Neuron (in vitro differentiated cells): ENCODE data around the gene WDR75.
"Not testable (repeated sequence)": the region's sequence is repeated elsewhere in the genome, so short reads cannot be mapped to it uniquely, and the experiment has no call there.

Experiments used
- H2AFZ ChIP-seq: one replicate; pipeline ENCODE4 v1.6.1; 2013; ENCODE audit warnings: low read depth, mild to moderate bottlenecking, inconsistent platforms, low read length, moderate library complexity
- H3K27me3 ChIP-seq: one replicate; pipeline ENCODE4 v1.6.1; 2013; ENCODE audit warnings: low read length; ENCODE audit not compliant: insufficient read depth
- H3K36me3 ChIP-seq: one replicate; pipeline ENCODE4 v1.6.1; 2013; ENCODE audit warnings: low read length; ENCODE audit not compliant: insufficient read depth
- H3K4me1 ChIP-seq: one replicate; pipeline ENCODE4 v1.6.1; 2013; ENCODE audit warnings: low read length; ENCODE audit not compliant: insufficient read depth
- H3K4me3 ChIP-seq: 2 replicates; pipeline ENCODE4 v1.5.1; 2013; ENCODE audit warnings: mild to moderate bottlenecking, low read length, moderate library complexity
- H3K9me3 ChIP-seq: one replicate; pipeline ENCODE4 v1.6.1; 2013; ENCODE audit warnings: low read length

The WDR75 gene

GRCh38 chr2:189454009-189454408, 12.7 kb downstream of the WDR75 start:
- H3K27me3 ChIP-seq: no peaks in the 10 kb centered on the region
- H3K4me1 ChIP-seq: no peaks in the 10 kb centered on the region
- peaks cover 84% of the 10 kb centered on the region for H3K36me3 ChIP-seq
- no peaks in the 10 kb centered on the region for H3K9me3 ChIP-seq
- no peak overlapping the region for H3K4me3 ChIP-seq
- H2AFZ ChIP-seq: no peak overlapping the region

GRCh38 chr2:189465076-189465475, 23.8 kb downstream of the WDR75 start:
- H3K4me3 ChIP-seq: no peak overlapping the region
- no peaks in the 10 kb centered on the region for H3K27me3 ChIP-seq
- no peak overlapping the region for H2AFZ ChIP-seq
- peaks cover 96% of the 10 kb centered on the region for H3K36me3 ChIP-seq
- no peaks in the 10 kb centered on the region for H3K9me3 ChIP-seq
- H3K4me1 ChIP-seq: no peaks in the 10 kb centered on the region

GRCh38 chr2:189465478-189465877, 24.2 kb downstream of the WDR75 start:
- no peaks in the 10 kb centered on the region for H3K4me1 ChIP-seq
- H3K36me3 ChIP-seq: peaks cover 96% of the 10 kb centered on the region
- H3K4me3 ChIP-seq: no peak overlapping the region
- no peaks in the 10 kb centered on the region for H3K27me3 ChIP-seq
- H2AFZ ChIP-seq: no peak overlapping the region
- H3K9me3 ChIP-seq: no peaks in the 10 kb centered on the region

GRCh38 chr2:189466046-189466445, 24.8 kb downstream of the WDR75 start:
- Histone ChIP-seq H3K4me3 (no peak overlapping the region), H3K9me3 (no peaks in the 10 kb centered on the region), H3K36me3 (peaks cover 95% of the 10 kb centered on the region), H3K4me1 (no peaks in the 10 kb centered on the region), H3K27me3 (no peaks in the 10 kb centered on the region), H2AFZ (no peak overlapping the region)

- H3K27me3 ChIP-seq: no peaks in the 10 kb centered on the region
- H3K9me3 ChIP-seq: no peaks in the 10 kb centered on the region
- peaks cover 95% of the 10 kb centered on the region for H3K36me3 ChIP-seq
- no peaks in the 10 kb centered on the region for H3K4me1 ChIP-seq
- H2AFZ ChIP-seq: no peak overlapping the region
- no peak overlapping the region for H3K4me3 ChIP-seq
Observed at GRCh38 chr2:189466656-189467055, 25.4 kb downstream of the WDR75 start.

GRCh38 chr2:189467160-189467559, 25.9 kb downstream of the WDR75 start:
- H2AFZ ChIP-seq: no peak overlapping the region
- H3K4me1 ChIP-seq: no peaks in the 10 kb centered on the region
- H3K9me3 ChIP-seq: no peaks in the 10 kb centered on the region
- H3K27me3 ChIP-seq: no peaks in the 10 kb centered on the region
- no peak overlapping the region for H3K4me3 ChIP-seq
- peaks cover 96% of the 10 kb centered on the region for H3K36me3 ChIP-seq

GRCh38 chr2:189467593-189467992, 26.3 kb downstream of the WDR75 start:
- H3K27me3 ChIP-seq: no peaks in the 10 kb centered on the region
- no peaks in the 10 kb centered on the region for H3K9me3 ChIP-seq
- no peak overlapping the region for H2AFZ ChIP-seq
- H3K4me1 ChIP-seq: no peaks in the 10 kb centered on the region
- peaks cover 96% of the 10 kb centered on the region for H3K36me3 ChIP-seq
- no peak overlapping the region for H3K4me3 ChIP-seq

DNA sequence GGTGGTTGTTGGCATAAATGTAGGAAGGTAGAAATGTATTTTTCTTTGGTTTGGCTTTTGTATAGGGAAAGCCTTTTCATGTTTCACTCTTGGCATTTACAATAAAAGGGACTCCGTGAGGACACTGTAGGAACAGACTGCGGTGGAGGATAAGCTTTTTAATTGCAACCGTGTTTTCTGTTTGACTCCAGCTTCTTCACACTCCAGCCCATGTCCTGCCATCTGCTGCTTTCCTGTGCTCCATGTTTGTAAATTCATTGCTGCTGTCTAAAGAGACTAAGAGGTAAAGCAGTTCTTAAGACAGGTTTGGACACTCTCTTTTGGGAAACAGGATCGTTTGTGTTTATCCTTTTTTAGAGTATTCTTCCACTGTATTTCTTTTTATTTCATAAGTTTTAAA, 33.3 kb downstream of the WDR75 start:
- Histone ChIP-seq H2AFZ (no peak overlapping the region), H3K9me3 (no peaks in the 10 kb centered on the region), H3K36me3 (peaks cover 75% of the 10 kb centered on the region), H3K4me1 (no peaks in the 10 kb centered on the region), H3K27me3 (no peaks in the 10 kb centered on the region), H3K4me3 (no peak overlapping the region)

DNA sequence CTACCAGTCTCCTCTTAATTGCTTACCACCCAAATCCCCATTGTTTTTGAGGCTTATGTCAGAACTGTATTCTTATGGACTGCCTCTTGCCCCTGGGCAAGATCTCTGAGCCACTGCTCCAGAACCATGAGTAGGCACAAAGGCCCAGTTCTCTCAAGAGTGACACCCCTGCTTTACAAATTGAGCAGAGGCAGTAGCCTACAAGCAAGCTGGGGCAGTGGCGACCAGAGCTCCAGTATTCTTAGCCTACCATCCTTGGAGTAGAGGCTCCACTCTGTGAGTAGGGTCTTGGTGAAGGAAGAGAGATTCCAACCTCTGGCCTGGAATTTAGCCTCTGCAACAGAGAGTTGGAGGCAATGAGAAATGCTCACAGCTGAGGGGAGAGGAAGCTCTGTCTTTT, 36.5 kb downstream of the WDR75 start:
- Histone ChIP-seq H3K9me3 (no peaks in the 10 kb centered on the region), H3K4me3 (no peak overlapping the region), H3K4me1 (no peaks in the 10 kb centered on the region), H3K27me3 (no peaks in the 10 kb centered on the region), H3K36me3 (peaks cover 44% of the 10 kb centered on the region), H2AFZ (no peak overlapping the region)

DNA sequence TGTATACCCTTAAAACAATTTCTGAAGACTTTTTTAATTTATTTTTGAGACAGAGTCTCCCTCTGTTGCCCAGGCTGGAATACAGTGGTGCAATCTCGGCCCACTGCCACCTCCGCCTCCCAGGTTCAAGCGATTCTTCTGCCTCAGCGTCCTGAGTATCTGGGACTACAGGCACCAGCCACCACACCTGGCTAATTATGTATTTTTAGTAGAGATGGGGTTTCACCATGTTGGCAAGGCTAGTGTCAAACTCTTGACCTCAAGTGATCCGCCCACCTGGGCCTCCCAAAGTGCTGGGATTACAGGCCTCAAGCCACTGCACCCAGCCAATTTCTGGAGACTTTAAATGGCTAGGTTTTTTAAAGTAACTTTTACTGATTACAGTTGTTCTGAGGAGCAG, 37.0 kb downstream of the WDR75 start:
- H3K4me3 ChIP-seq, H3K9me3 ChIP-seq, H3K4me1 ChIP-seq, H2AFZ ChIP-seq, H3K27me3 ChIP-seq: not testable (repeated sequence)
- peaks cover 39% of the 10 kb centered on the region for H3K36me3 ChIP-seq

DNA sequence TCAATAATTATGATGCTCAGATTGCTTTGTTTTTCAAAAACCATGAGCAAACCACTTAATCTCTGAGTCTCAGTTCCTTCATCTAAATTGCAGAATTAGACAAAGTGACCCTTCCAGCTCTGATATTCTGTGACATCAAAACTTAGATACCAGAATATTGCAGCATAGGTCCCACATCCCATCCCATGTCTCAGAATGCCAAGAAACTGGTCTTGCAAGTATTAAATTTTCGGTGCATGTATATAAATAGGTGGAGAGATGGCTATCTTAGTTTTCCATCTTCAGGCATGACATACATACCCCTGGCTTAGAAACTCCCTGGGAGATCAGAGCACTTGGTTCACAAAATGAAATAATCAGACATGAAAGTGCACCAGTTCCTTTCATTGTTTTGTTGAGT, 39.8 kb downstream of the WDR75 start:
- Histone ChIP-seq H3K4me1 (no peaks in the 10 kb centered on the region), H3K9me3 (no peaks in the 10 kb centered on the region), H3K4me3 (no peak overlapping the region), H2AFZ (no peak overlapping the region), H3K27me3 (no peaks in the 10 kb centered on the region), H3K36me3 (peaks cover 11% of the 10 kb centered on the region)

DNA sequence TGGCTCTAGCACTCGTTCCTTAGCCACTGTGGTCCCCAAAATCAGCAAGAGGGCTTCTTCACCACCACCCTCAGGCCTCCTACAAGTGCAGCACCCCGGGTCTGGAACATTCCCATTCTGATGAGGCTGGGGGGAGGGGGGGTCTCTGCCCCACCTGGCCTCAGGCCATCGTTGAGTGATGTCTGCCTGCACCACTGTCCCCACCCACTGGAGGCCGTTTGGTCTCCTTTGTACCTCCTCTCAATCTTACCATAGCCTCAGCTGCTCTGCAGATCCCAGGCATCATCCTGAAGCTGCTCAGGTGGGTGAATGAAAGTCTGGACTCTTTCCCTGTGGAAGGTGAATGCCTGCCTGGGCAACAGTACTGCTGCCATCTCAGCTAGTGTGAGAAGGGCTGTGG, 42.3 kb downstream of the WDR75 start:
- Histone ChIP-seq H3K9me3 (no peaks in the 10 kb centered on the region), H3K36me3 (no peaks in the 10 kb centered on the region), H3K4me1 (no peaks in the 10 kb centered on the region), H3K4me3 (no peak overlapping the region), H2AFZ (no peak overlapping the region), H3K27me3 (no peaks in the 10 kb centered on the region)

DNA sequence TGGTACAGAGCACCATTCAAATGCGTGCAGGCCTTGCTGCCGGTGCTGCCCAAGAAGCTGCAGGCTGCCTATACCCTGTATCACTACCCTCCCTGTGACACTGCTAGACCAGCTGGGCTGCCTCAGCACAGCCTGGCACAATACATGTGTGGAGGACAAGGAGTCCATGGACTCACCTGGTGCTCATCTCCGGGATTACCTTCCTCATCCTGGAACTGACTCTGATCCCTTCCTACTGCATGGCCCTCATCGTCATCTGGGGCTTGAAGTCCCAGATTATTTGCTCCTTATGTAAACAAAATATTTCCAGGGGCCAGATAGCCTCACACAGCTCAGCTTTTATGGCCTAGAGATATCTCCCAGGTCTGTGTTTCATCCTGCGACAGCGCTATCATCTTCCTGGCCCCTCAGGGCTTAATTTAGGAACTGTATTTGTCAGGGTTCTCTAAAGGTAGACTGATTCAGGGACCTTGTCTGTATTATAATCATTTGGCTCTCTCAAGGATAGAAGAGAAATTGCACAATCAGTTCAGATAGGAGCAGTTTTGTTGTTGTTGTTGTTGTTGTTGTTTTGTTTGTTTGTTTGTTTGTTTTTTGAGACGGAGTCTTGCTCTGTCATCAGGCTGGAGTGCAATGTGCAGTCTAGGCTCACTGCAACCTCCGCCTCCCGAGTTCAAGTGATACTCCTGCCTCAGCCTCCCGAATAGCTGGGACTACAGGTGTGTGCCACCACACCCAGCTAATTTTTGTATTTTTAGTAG, 42.9 kb downstream of the WDR75 start:
- Histone ChIP-seq H3K4me3 (no peak overlapping the region), H3K36me3 (no peaks in the 10 kb centered on the region), H3K4me1 (no peaks in the 10 kb centered on the region), H2AFZ (no peak overlapping the region), H3K27me3 (no peaks in the 10 kb centered on the region), H3K9me3 (no peaks in the 10 kb centered on the region)

DNA sequence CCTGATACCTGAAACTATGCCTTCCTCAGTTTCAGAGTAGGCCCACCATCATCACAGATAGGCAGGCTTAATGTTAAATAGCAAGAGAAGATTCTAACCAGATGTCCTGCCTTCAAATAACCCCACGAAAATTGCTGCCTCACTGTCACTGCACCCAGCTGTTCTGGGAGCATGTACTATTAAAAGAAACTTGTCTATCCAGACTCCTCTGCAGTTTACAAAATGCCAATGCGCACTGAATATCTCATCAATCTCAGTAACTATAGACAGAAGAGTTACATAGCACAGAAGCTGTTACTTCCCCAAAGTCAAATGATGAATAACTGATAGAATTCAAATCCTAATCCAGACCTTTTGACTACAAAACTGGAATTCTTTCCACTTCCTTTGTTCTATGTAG, 43.9 kb downstream of the WDR75 start:
- Histone ChIP-seq H3K36me3 (no peaks in the 10 kb centered on the region), H3K4me1 (no peaks in the 10 kb centered on the region), H3K9me3 (no peaks in the 10 kb centered on the region), H2AFZ (no peak overlapping the region), H3K4me3 (no peak overlapping the region), H3K27me3 (no peaks in the 10 kb centered on the region)
